ENCODE measurements around the gene ZKSCAN4. TPM values are rescaled to one million over a fixed set of nuclear protein-coding genes. Genes with fewer than 3 reads are reported as not detected.

Gene ZKSCAN4
- total RNA-seq, 1 donor from 2014 or later: 10.6 TPM

DNA sequence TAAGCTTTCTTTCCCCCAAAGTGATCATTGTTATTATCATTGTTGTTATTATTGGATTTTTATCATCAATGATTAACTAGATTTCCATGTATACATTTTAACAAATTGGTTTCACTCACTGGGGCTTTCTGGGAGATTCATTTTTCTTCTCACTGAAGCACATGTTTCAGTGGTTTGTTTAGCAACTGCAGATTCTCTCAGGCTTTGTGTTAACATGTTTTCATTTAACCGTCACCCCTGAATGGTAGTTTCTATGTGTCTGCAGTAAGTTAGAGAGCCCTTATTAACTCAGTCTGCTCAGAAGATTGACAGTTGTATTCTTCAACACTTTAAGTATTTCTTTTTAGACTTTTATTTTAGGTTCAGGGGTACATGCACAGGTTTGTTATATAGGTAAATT is 12.4 kb downstream of the ZKSCAN4 start:
- no peak for DNase-seq (ENCODE audit: low spot score)
- no peaks in the 10 kb centered on the region for H3K9me3 Mint-ChIP-seq (ENCODE audit: unreplicated experiment)
- no peaks in the 10 kb centered on the region for H3K27me3 Mint-ChIP-seq (ENCODE audit: unreplicated experiment)
- no peak overlapping the region for H3K27ac Mint-ChIP-seq (ENCODE audit: unreplicated experiment)
- H3K36me3 Mint-ChIP-seq (ENCODE audit: low read depth, unreplicated experiment): peaks cover 21% of the 10 kb centered on the region
- H3K4me1 Mint-ChIP-seq (ENCODE audit: unreplicated experiment): no peaks in the 10 kb centered on the region
- no peak overlapping the region for H3K4me3 Mint-ChIP-seq (ENCODE audit: unreplicated experiment)
- TF ChIP-seq, protein P1, sequence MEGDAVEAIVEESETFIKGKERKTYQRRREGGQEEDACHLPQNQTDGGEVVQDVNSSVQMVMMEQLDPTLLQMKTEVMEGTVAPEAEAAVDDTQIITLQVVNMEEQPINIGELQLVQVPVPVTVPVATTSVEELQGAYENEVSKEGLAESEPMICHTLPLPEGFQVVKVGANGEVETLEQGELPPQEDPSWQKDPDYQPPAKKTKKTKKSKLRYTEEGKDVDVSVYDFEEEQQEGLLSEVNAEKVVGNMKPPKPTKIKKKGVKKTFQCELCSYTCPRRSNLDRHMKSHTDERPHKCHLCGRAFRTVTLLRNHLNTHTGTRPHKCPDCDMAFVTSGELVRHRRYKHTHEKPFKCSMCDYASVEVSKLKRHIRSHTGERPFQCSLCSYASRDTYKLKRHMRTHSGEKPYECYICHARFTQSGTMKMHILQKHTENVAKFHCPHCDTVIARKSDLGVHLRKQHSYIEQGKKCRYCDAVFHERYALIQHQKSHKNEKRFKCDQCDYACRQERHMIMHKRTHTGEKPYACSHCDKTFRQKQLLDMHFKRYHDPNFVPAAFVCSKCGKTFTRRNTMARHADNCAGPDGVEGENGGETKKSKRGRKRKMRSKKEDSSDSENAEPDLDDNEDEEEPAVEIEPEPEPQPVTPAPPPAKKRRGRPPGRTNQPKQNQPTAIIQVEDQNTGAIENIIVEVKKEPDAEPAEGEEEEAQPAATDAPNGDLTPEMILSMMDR (IDR thresholded peaks at IDR 0.05; ENCODE audit: unreplicated experiment): no peak

DNA sequence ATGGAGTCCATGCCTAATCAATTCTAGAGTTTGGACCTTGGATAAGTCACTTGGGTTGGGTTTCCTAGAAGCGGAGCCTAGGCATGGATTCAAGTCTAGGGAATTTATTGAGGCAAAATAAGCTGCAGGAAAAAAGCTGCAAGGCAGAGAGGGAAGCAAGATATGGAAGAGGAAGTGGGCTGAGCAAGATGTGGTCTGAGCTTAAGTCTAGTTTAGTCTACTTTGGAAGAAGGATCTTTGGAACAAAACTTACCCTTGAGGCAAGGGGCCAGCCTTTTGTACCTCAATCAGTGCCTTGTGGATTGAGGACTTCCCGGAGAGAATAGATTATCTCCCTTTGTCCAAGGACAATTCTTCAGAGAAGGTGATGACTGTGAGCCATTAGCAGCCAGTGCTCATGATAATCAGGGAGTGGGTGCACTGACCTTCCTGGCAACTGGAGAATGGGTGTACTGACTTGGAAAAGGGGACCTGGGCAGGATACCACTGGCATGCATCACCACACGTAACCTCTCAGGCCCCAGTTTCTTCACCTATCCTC is 16.1 kb downstream of the ZKSCAN4 start:
- Mint-ChIP-seq H3K27ac (ENCODE audit: unreplicated experiment) (no peak overlapping the region), H3K4me1 (ENCODE audit: unreplicated experiment) (no peaks in the 10 kb centered on the region), H3K36me3 (ENCODE audit: low read depth, unreplicated experiment) (peaks cover 31% of the 10 kb centered on the region), H3K9me3 (ENCODE audit: unreplicated experiment) (no peaks in the 10 kb centered on the region), H3K4me3 (ENCODE audit: unreplicated experiment) (no peak overlapping the region), H3K27me3 (ENCODE audit: unreplicated experiment) (no peaks in the 10 kb centered on the region)
- no peak for DNase-seq (ENCODE audit: low spot score)
- TF ChIP-seq, protein P1 (IDR thresholded peaks at IDR 0.05; ENCODE audit: unreplicated experiment): no peak

DNA sequence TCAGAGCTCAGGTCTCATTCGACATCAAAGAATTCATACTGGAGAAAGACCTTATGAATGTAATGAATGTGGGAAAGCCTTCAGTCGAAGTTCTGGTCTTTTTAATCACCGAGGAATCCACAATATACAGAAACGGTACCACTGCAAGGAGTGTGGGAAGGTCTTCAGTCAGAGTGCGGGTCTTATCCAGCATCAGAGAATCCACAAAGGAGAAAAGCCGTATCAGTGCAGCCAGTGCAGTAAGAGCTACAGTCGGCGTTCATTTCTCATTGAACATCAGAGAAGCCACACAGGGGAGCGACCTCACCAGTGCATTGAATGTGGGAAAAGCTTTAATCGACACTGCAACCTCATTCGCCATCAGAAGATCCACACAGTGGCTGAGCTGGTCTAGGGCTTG is 19.3 kb downstream of the ZKSCAN4 start:
- peaks cover 34% of the 10 kb centered on the region for H3K36me3 Mint-ChIP-seq (ENCODE audit: low read depth, unreplicated experiment)
- DNase-seq (ENCODE audit: low spot score): no peak
- H3K27me3 Mint-ChIP-seq (ENCODE audit: unreplicated experiment): peaks cover 1% of the 10 kb centered on the region
- no peaks in the 10 kb centered on the region for H3K4me1 Mint-ChIP-seq (ENCODE audit: unreplicated experiment)
- TF ChIP-seq, protein P1 (IDR thresholded peaks at IDR 0.05; ENCODE audit: unreplicated experiment): no peak
- no peaks in the 10 kb centered on the region for H3K9me3 Mint-ChIP-seq (ENCODE audit: unreplicated experiment)
- no peak overlapping the region for H3K27ac Mint-ChIP-seq (ENCODE audit: unreplicated experiment)
- no peak overlapping the region for H3K4me3 Mint-ChIP-seq (ENCODE audit: unreplicated experiment)

DNA sequence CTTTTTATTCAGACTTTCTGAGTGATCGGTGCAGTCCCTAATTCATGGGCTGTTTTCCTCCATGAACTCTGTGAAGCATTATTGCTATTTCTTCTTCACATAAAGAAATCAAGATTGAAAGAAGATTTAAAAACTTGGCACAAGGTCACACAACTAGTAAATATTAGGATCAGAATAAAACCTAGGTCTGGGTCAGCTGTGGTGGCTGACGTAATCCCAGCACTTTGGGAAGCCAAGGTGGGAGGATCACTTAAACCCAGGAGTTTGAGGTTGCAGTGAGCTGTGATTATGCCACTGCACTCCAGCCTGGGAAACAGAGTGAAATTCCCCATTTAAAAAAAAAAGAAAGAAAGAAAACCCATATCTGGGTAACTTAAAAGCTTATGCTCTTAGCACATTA is 25.6 kb downstream of the ZKSCAN4 start:
- Mint-ChIP-seq H3K9me3 (ENCODE audit: unreplicated experiment) (no peaks in the 10 kb centered on the region), H3K4me3 (ENCODE audit: unreplicated experiment) (peak overlapping the region; percentile 90), H3K27me3 (ENCODE audit: unreplicated experiment) (peaks cover 6% of the 10 kb centered on the region), H3K4me1 (ENCODE audit: unreplicated experiment) (peaks cover 20% of the 10 kb centered on the region), H3K27ac (ENCODE audit: unreplicated experiment) (no peak overlapping the region), H3K36me3 (ENCODE audit: low read depth, unreplicated experiment) (peaks cover 12% of the 10 kb centered on the region)
- no peak for DNase-seq (ENCODE audit: low spot score)
- TF ChIP-seq, protein P1 (IDR thresholded peaks at IDR 0.05; ENCODE audit: unreplicated experiment): no peak

DNA sequence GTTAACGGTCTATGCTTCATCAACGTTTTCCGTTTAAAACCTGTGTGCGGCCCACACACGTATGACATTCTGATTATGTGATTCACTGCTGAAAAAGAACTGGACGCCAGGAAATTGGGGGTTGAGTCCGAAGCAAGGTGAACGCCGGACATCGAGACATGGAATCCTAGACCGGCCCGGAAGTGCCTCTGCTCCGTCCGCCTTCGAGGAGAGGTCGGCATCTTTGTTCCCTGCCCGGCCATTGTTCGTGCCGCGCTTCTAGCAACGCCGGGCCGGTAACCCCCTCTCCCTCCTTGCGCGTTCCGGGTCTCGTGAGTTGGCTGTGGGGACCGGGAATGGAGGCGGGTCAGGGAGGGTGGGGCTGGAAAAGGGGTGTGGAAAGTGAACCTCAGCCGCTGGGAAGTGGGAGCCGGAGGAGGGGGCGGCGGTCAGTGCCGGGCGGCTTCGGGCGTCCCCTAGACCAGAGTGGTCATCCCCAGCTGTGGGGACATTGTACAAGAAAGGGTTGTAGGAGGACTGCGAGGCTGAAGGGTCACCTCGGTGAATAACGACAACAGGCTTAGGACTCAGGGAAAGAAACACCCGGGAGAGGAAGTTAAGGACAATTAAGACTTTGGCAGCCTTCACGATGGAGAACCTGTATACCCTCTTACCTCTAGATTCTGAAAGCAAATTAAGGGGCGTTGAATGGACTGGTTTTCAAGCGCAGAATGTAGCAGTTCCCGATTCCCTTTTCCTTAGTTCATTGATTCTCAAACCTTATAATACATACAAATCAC is 26.8 kb downstream of the ZKSCAN4 start, which contains the start of gene ZSCAN9:
Gene ZSCAN9, plus strand, starts transcription at position 220 of the 779 bp plus-strand sequence. CDS start 1,810 bp downstream, outside the sequence.
- no peaks in the 10 kb centered on the region for H3K9me3 Mint-ChIP-seq (ENCODE audit: unreplicated experiment)
- H3K4me3 Mint-ChIP-seq (ENCODE audit: unreplicated experiment): peak within 1 kb of the TSS; percentile 90
- TF ChIP-seq, protein P1 (IDR thresholded peaks at IDR 0.05; ENCODE audit: unreplicated experiment): no peak
- peaks cover 28% of the 10 kb centered on the region for H3K4me1 Mint-ChIP-seq (ENCODE audit: unreplicated experiment)
- H3K36me3 Mint-ChIP-seq (ENCODE audit: low read depth, unreplicated experiment): peaks cover 12% of the 10 kb centered on the region
- H3K27ac Mint-ChIP-seq (ENCODE audit: unreplicated experiment): peak within 1 kb of the TSS; percentile 97
- peaks cover 6% of the 10 kb centered on the region for H3K27me3 Mint-ChIP-seq (ENCODE audit: unreplicated experiment)
- peak; percentile 84 for DNase-seq (ENCODE audit: low spot score)
